ENCODE results near the gene TEKT2.

DNA sequence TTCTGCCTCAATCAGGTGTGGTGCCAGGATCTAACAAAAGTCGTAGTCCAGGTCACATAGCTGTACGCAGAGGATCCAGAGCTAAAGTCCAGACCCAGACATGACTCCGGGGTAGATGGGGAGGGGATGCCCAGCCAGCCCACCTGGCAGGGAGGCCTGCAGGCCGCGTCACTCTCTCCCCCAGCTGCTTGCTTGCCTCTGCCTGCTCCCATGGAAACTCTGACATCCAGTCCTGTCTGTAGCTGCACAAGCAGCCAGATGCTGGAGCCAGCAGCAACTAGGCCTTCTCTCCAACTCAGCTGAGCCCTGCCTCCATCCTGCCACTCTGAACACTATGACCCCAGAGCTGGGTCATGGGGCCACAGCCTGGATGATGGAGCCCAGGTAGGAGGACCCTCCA lies 33.0 kb downstream of the TEKT2 start:
- TF ChIP-seq SUZ12 (IDR thresholded peaks at IDR 0.05; ENCODE audit: extremely low read depth, insufficient read depth, insufficient read length) (no peak), ZNF274 (IDR thresholded peaks at IDR 0.05; ENCODE audit: low read depth, low read length) (no peak)
